Neural progenitor cell (in vitro differentiated cells): ENCODE results near the gene DLG2. TPM values are rescaled to one million over a fixed set of nuclear protein-coding genes. Genes with fewer than 3 reads are reported as not detected.

Experiments used
- DNase-seq: peaks from one replicate; pipeline ENCODE4 v3.0.0-alpha.2; 2016; ENCODE audit warnings: low spot score
- H2AFZ ChIP-seq: fragments of 200-600 bp; sonication (generic); replicated peaks from 2 replicates; pipeline ENCODE4 v1.6.1; 2016; ENCODE audit warnings: antibody characterized with exemption
- H3F3A ChIP-seq: fragments of 200-600 bp; sonication (generic); 2 replicates; pipeline ENCODE4 v1.6.1; 2016; ENCODE audit warnings: antibody characterized with exemption, low read depth
- H3K27ac ChIP-seq: fragments of 200-600 bp; sonication (generic); 2 replicates; pipeline ENCODE4 v1.5.1; 2016; ENCODE audit warnings: mild to moderate bottlenecking
- H3K27me3 ChIP-seq: fragments of 200-600 bp; sonication (generic); 2 replicates; pipeline ENCODE4 v1.6.1; 2016; ENCODE audit warnings: mild to moderate bottlenecking, moderate library complexity
- H3K36me3 ChIP-seq: fragments of 200-600 bp; sonication (generic); 2 replicates; pipeline ENCODE4 v1.5.1; 2016
- H3K4me1 ChIP-seq: fragments of 200-600 bp; sonication (generic); 2 replicates; pipeline ENCODE4 v1.6.1; 2016; ENCODE audit warnings: mixed run types
- H3K4me2 ChIP-seq: fragments of 200-600 bp; sonication (generic); 2 replicates; pipeline ENCODE4 v1.6.1; 2016
- H3K4me3 ChIP-seq: fragments of 200-600 bp; sonication (generic); 2 replicates; pipeline ENCODE4 v1.5.1; 2016
- H3K79me2 ChIP-seq: fragments of 200-600 bp; sonication (generic); 2 replicates; pipeline ENCODE4 v1.6.1; 2016; ENCODE audit warnings: low read depth
- H3K9ac ChIP-seq: fragments of 200-600 bp; sonication (generic); 2 replicates; pipeline ENCODE4 v1.6.1; 2016
- H3K9me3 ChIP-seq: fragments of 200-600 bp; sonication (generic); 2 replicates; pipeline ENCODE4 v1.5.1; 2016; ENCODE audit warnings: low read depth
- H4K20me1 ChIP-seq: fragments of 200-600 bp; sonication (generic); 2 replicates; pipeline ENCODE4 v1.6.1; 2016; ENCODE audit warnings: low read depth
- H3K27ac Mint-ChIP-seq: 3 replicates; pipeline ENCODE4 v1.8.0; 2021; ENCODE audit warnings: mixed read lengths
- H3K27me3 Mint-ChIP-seq: 2 replicates; pipeline ENCODE4 v1.8.0; 2022; ENCODE audit warnings: low read depth, mild to moderate bottlenecking, inconsistent platforms, moderate library complexity, mixed read lengths; ENCODE audit not compliant: insufficient read depth
- H3K36me3 Mint-ChIP-seq: 3 replicates; pipeline ENCODE4 v1.8.0; 2021; ENCODE audit warnings: mixed read lengths
- H3K4me1 Mint-ChIP-seq: 3 replicates; pipeline ENCODE4 v1.8.0; 2021; ENCODE audit warnings: mixed read lengths
- H3K4me3 Mint-ChIP-seq: 3 replicates; pipeline ENCODE4 v1.8.0; 2021; ENCODE audit warnings: mild to moderate bottlenecking, moderate library complexity, mixed read lengths
- H3K9me3 Mint-ChIP-seq: 3 replicates; pipeline ENCODE4 v1.8.0; 2020; ENCODE audit warnings: mixed read lengths
- EZH2 ChIP-seq: fragments of 200-600 bp; sonication (generic); IDR thresholded peaks from 2 replicates; pipeline ENCODE4 v1.6.1; 2017; ENCODE audit warnings: antibody characterized with exemption, mild to moderate bottlenecking, moderate library complexity
- EZH2phosphoT487 ChIP-seq: fragments of 200-600 bp; sonication (generic); IDR thresholded peaks from 2 replicates; pipeline ENCODE4 v1.6.1; 2017; ENCODE audit warnings: antibody characterized with exemption
- total RNA-seq: library from RNA; depleted of rRNA; stranded (reverse); fragments of >200 nt; gene quantifications from 2 replicates; pipeline ENCODE4 v1.2.3, GENCODE V29; 2015; ENCODE audit warnings: low replicate concordance
- TF ChIP-seq, protein P1 (sequence below): fragments of 200-600 bp; sonication (generic); IDR thresholded peaks from 2 replicates; pipeline ENCODE4 v1.5.1; 2017; ENCODE audit warnings: antibody characterized with exemption, mild to moderate bottlenecking

DLG2 gene
- total RNA-seq, 1 donor from 2014 or later, result 7.5 TPM

DNA sequence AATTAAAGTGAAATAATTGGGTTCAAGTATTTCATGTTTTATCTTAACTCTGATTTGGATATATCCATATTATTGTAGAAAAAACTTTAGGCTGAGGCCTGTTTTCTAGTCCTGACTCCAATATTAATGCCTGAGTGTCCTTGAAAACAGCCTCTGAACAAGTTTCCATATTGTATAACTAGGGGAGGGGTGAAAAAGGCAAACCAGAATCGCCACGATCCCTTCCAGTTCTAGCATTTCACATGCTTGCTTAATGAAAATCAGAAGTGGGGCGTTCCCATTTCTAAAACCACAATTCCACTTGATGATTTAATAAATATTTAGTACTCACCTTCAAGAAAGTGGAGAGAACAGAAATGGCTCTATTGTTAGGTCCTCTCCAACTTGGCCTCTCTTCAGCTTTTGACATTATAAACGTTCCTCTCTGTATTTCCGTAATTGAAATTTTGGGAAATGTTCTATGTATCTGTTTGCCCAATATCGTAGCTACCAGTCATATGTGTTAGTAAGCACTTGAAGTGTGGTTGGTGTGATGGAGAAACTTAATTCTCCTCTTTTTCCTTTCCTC, 1779.6 kb downstream of the DLG2 start:
- Histone ChIP-seq H4K20me1 (no peaks in the 10 kb centered on the region), H3K9me3 (no peaks in the 10 kb centered on the region)
- H3K4me3 Mint-ChIP-seq, result no peak overlapping the region

DNA sequence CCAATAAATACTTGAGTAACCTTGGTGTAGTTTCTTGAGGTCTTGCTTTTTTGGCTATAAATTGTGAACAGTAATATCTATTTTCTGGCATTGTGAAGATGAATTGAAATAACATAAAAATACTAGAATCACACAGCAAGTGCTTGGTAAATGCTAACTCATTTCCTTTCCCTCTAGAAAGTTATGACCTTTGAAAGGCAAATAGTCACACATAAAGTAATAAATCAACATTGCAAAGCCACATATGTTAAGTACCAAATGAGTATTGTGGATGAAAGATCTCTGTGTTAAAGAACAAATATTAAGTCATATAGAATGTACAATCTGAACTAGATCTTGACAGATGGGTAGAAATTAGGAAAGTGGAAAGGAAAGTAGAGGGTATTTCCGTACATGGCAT, 1781.3 kb downstream of the DLG2 start:
- no peaks in the 10 kb centered on the region for H3K36me3 Mint-ChIP-seq
- Histone ChIP-seq H3K27ac (no peak overlapping the region), H3K4me1 (no peaks in the 10 kb centered on the region), H3K4me3 (no peak overlapping the region), H3K36me3 (no peaks in the 10 kb centered on the region), H4K20me1 (no peaks in the 10 kb centered on the region), H3F3A (no peaks in the 10 kb centered on the region), H3K9ac (no peak overlapping the region), H2AFZ (no peak overlapping the region), H3K9me3 (no peaks in the 10 kb centered on the region), H3K4me2 (no peak overlapping the region), H3K79me2 (no peaks in the 10 kb centered on the region), H3K27me3 (no peaks in the 10 kb centered on the region)
- no peak overlapping the region for H3K4me3 Mint-ChIP-seq
- no peaks in the 10 kb centered on the region for H3K27me3 Mint-ChIP-seq
- H3K9me3 Mint-ChIP-seq, result no peaks in the 10 kb centered on the region
- DNase-seq, result no peak
- H3K27ac Mint-ChIP-seq, result no peak overlapping the region
- H3K4me1 Mint-ChIP-seq, result no peaks in the 10 kb centered on the region
- TF ChIP-seq EZH2, result no peak
- TF ChIP-seq EZH2phosphoT487, result no peak
- TF ChIP-seq, protein P1, sequence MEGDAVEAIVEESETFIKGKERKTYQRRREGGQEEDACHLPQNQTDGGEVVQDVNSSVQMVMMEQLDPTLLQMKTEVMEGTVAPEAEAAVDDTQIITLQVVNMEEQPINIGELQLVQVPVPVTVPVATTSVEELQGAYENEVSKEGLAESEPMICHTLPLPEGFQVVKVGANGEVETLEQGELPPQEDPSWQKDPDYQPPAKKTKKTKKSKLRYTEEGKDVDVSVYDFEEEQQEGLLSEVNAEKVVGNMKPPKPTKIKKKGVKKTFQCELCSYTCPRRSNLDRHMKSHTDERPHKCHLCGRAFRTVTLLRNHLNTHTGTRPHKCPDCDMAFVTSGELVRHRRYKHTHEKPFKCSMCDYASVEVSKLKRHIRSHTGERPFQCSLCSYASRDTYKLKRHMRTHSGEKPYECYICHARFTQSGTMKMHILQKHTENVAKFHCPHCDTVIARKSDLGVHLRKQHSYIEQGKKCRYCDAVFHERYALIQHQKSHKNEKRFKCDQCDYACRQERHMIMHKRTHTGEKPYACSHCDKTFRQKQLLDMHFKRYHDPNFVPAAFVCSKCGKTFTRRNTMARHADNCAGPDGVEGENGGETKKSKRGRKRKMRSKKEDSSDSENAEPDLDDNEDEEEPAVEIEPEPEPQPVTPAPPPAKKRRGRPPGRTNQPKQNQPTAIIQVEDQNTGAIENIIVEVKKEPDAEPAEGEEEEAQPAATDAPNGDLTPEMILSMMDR, result no peak

More for the DNA sequence above, 1779.6 kb downstream of the DLG2 start:
- Histone ChIP-seq H3K36me3 (no peaks in the 10 kb centered on the region), H3K4me2 (no peak overlapping the region), H3K79me2 (no peaks in the 10 kb centered on the region), H2AFZ (no peak overlapping the region), H3K4me1 (no peaks in the 10 kb centered on the region), H3K27ac (no peak overlapping the region), H3K9ac (no peak overlapping the region), H3K27me3 (no peaks in the 10 kb centered on the region), H3F3A (no peaks in the 10 kb centered on the region), H3K4me3 (no peak overlapping the region)
- DNase-seq, result no peak
- TF ChIP-seq, protein P1, result no peak
- TF ChIP-seq EZH2phosphoT487 (no peak), EZH2 (no peak)
- Mint-ChIP-seq H3K27me3 (no peaks in the 10 kb centered on the region), H3K27ac (no peak overlapping the region), H3K36me3 (no peaks in the 10 kb centered on the region), H3K4me1 (no peaks in the 10 kb centered on the region), H3K9me3 (no peaks in the 10 kb centered on the region)

DNA sequence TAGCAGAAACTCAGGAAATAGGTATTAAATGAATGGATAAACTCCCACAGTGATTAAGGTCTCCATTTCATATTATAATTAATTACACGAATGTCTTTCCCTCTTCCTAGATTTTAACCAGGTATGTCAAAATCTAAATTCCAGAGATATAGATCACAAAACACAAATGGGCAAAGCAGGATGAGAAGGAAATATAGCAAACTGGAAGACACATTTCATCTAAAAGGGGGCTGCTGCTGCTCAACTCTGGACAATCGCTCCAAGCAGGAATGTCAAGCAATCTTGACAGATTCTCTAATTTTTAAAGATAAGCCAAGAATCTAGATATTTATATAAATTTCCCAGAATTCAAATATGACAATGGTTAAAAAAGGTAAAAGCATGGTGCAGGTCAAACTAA, 1786.8 kb downstream of the DLG2 start:
- Mint-ChIP-seq H3K4me1 (peaks cover 2% of the 10 kb centered on the region), H3K9me3 (no peaks in the 10 kb centered on the region), H3K27me3 (peaks cover 4% of the 10 kb centered on the region), H3K36me3 (no peaks in the 10 kb centered on the region), H3K4me3 (no peak overlapping the region), H3K27ac (no peak overlapping the region)
- H3K79me2 ChIP-seq, result no peaks in the 10 kb centered on the region
- H3K9me3 ChIP-seq, result no peaks in the 10 kb centered on the region
- H4K20me1 ChIP-seq, result no peaks in the 10 kb centered on the region
- no peaks in the 10 kb centered on the region for H3K4me1 ChIP-seq
- no peak overlapping the region for H2AFZ ChIP-seq
- no peak for DNase-seq
- H3K9ac ChIP-seq, result no peak overlapping the region
- no peak overlapping the region for H3K4me3 ChIP-seq
- no peak overlapping the region for H3K4me2 ChIP-seq
- H3K27ac ChIP-seq, result no peak overlapping the region
- TF ChIP-seq EZH2, result no peak
- TF ChIP-seq, protein P1, result no peak
- no peak for TF ChIP-seq EZH2phosphoT487
- no peaks in the 10 kb centered on the region for H3K27me3 ChIP-seq
- H3F3A ChIP-seq, result no peaks in the 10 kb centered on the region
- no peaks in the 10 kb centered on the region for H3K36me3 ChIP-seq
